SU-DHL-6 (cell line): Measurements from ENCODE around the gene EEF2.

ENCODE experiments used
- H2AFZ ChIP-seq: fragments of 200-600 bp; sonication (generic); 2 replicates; pipeline ENCODE4 v1.6.1; 2014; ENCODE audit warnings: low read depth, mild to moderate bottlenecking, moderate library complexity, mixed read lengths, antibody characterized with exemption, low read length; ENCODE audit not compliant: severe bottlenecking
- H3F3A ChIP-seq: fragments of 200-600 bp; shearing (Covaris generic); 2 replicates; pipeline ENCODE4 v1.6.0; 2016; ENCODE audit warnings: antibody characterized with exemption, mild to moderate bottlenecking; ENCODE audit not compliant: insufficient read depth
- H3K27ac ChIP-seq: fragments of 200-600 bp; sonication (generic); 2 replicates; pipeline ENCODE4 v1.5.1; 2016; ENCODE audit warnings: low read depth, mild to moderate bottlenecking, low read length, moderate library complexity, mixed read lengths
- H3K27me3 ChIP-seq: fragments of 200-600 bp; sonication (generic), shearing (Covaris generic); 2 replicates; pipeline ENCODE4 v1.6.0; 2014; ENCODE audit warnings: mild to moderate bottlenecking, low read length
- H3K36me3 ChIP-seq: fragments of 200-600 bp; sonication (generic); 2 replicates; pipeline ENCODE4 v1.6.1; 2014; ENCODE audit warnings: mild to moderate bottlenecking, low read length, mixed read lengths
- H3K4me2 ChIP-seq: fragments of 300-600, 200-600 bp; shearing (Covaris generic), sonication (generic); 2 replicates; pipeline ENCODE4 v1.6.0; 2014; ENCODE audit warnings: low read length, low read depth, mild to moderate bottlenecking; ENCODE audit not compliant: poor library complexity, severe bottlenecking
- H3K4me3 ChIP-seq: fragments of 200-600 bp; sonication (generic); 2 replicates; pipeline ENCODE4 v1.5.1; 2014; ENCODE audit warnings: antibody characterized with exemption, low read length, mild to moderate bottlenecking, mixed read lengths; ENCODE audit not compliant: insufficient read depth, poor library complexity, severe bottlenecking
- H3K79me2 ChIP-seq: fragments of 200-600 bp; sonication (generic); 2 replicates; pipeline ENCODE4 v1.6.1; 2014; ENCODE audit warnings: mild to moderate bottlenecking, low read length, moderate library complexity; ENCODE audit not compliant: insufficient read depth
- H3K9ac ChIP-seq: fragments of 200-600 bp; sonication (generic); 2 replicates; pipeline ENCODE4 v1.7.0; 2014; ENCODE audit warnings: mild to moderate bottlenecking, low read length
- H3K9me2 ChIP-seq: fragments of 200-600 bp; sonication (generic); replicated peaks from 2 replicates; pipeline ENCODE4 v1.6.1; 2014; ENCODE audit warnings: low read length; ENCODE audit not compliant: insufficient read depth
- H3K9me3 ChIP-seq: fragments of 200-600 bp; sonication (generic); 2 replicates; pipeline ENCODE4 v1.6.1; 2014; ENCODE audit warnings: low read length, mixed read lengths; ENCODE audit not compliant: insufficient read depth
- H4K20me1 ChIP-seq: fragments of 200-600 bp; sonication (generic); 2 replicates; pipeline ENCODE4 v1.6.1; 2014; ENCODE audit warnings: low read depth, mild to moderate bottlenecking, antibody characterized with exemption, low read length, moderate library complexity, mixed read lengths
- CTCF ChIP-seq: fragments of 200-600 bp; sonication (generic); IDR thresholded peaks from one replicate; pipeline ENCODE4 v1.5.1; 2017; ENCODE audit warnings: antibody characterized with exemption, mild to moderate bottlenecking, low read length, moderate library complexity; ENCODE audit not compliant: insufficient read depth, poor library complexity, severe bottlenecking
- EZH2phosphoT487 ChIP-seq: fragments of 200-600 bp; sonication (generic), shearing (Covaris generic); conservative IDR thresholded peaks from 2 replicates; pipeline ENCODE4 v1.6.1; 2018; ENCODE audit warnings: mild to moderate bottlenecking, antibody characterized with exemption, low read length, moderate library complexity, mixed read lengths

EEF2 gene

DNA sequence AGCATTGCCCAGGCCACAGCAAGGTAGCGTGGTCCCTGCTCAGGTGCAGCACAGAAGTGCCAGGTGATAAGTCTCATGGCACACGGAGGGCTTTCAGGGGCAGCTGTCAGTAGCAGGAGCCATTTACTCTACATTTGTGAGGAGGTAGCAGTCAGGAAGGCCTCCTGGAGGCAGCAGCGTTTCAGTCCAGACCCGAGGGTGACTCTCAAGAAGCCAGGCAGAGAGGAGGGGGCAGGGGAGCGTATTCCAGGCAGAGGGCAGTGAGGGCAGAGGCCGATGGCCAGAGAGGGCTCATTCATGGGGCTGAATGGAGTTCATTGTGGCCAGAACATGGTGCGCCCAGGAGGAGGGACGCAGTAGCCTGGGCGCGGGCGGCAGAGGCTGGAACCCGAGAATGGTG, 31.2 kb upstream of the EEF2 start:
- H3K9me2 ChIP-seq, result no peaks in the 10 kb centered on the region
- no peak overlapping the region for H3K9ac ChIP-seq
- H2AFZ ChIP-seq, result no peak overlapping the region
- no peaks in the 10 kb centered on the region for H4K20me1 ChIP-seq
- peaks cover 27% of the 10 kb centered on the region; the same call in 1 of the 2 replicates for H3K79me2 ChIP-seq
- no peaks in the 10 kb centered on the region for H3K27me3 ChIP-seq
- no peaks in the 10 kb centered on the region for H3K36me3 ChIP-seq
- no peak overlapping the region for H3K27ac ChIP-seq
- no peaks in the 10 kb centered on the region for H3F3A ChIP-seq
- H3K9me3 ChIP-seq, result no peaks in the 10 kb centered on the region
- no peak overlapping the region for H3K4me3 ChIP-seq
- no peak for TF ChIP-seq CTCF
- TF ChIP-seq EZH2phosphoT487, result no peak
- H3K4me2 ChIP-seq, result no peak overlapping the region

DNA sequence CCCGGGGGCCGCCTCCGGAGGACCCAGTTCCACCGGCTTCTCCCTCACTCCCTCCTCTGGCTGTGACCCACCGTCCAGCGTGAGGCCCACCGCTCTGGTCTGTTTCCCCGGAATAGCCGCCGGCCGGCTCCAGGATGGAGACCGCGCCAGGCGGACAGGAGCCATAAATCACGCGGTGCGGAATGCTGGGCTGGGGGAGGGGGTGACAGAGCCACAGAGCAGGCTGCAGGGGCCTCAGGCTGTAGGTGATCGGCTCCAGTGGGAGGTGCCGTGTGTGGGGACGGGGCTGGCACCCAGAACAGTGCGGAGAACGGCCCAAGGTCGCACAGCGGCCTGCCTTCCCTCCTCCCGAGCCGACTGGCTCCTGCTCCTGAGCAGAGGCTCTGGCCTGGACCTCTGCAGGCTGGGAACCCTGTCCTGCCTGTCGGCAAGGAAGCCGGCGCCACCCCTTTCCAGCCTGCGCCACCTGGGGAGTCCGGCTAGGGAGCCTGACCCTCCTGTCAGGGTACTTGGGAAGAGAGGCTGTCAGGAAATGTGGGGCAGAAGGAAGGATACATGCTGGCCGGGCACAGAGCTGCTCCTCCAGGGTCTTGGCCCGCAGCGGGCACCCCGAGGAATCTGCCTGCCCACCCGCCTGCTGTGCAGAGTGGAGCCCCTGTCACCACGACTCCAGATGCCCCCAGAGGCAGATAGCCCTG, 30.6 kb upstream of the EEF2 start:
- Histone ChIP-seq H3K79me2 (peaks cover 29% of the 10 kb centered on the region; the same call in 1 of the 2 replicates), H3K9me3 (no peaks in the 10 kb centered on the region), H3K27me3 (no peaks in the 10 kb centered on the region), H3K4me3 (no peak overlapping the region), H3K9ac (no peak overlapping the region), H3K4me2 (no peak overlapping the region), H3F3A (no peaks in the 10 kb centered on the region), H2AFZ (no peak overlapping the region), H3K27ac (no peak overlapping the region), H4K20me1 (no peaks in the 10 kb centered on the region), H3K9me2 (no peaks in the 10 kb centered on the region), H3K36me3 (no peaks in the 10 kb centered on the region)
- no peak for TF ChIP-seq EZH2phosphoT487
- no peak for TF ChIP-seq CTCF

DNA sequence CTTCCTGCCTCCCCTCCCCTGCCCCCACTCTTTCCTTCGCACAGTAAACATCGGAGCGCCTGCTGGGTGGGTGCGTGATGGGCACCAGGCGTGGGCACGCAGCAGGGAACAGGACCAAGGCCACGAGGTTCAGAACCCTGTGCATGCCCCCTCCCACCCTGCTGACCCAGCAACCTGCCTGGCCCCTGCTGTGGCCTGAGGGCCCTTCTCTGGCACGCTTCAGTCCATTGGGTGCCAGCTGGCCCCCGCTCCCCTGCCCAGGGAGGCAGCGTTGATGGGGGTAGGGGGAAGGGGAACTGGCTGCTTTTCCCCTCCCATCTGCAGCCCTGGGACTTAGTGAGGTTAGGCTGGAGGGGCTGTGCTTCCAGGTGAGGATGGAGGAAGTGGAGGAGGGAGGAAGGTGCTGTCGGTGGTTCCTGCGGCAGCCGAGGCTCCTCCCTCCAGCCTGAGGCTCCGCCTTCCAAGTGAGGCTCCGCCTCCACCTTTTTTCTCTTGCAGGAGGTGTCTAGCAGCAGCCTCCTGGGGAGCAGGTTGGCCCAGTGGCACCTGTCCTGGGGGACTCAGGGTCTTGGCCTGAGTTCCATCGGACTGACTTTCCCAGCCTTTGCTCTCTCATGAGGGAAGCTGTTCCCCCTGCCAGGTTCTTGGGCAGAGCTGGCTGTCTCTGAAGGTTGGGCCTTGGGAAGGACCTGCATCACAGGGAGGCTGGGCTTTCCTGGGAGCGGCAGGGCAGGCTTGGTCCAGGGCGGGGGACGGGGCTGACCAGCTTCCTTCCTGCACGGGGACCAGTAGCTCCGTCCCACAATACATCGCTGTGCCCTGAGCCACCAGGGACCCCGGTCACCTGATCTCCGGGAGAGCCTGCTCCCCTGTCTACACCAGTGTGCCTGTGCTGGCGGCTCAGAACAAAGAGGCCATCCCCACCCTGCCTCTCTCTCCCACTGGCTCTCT, 29.6 kb upstream of the EEF2 start:
- no peak overlapping the region for H3K4me3 ChIP-seq
- no peaks in the 10 kb centered on the region for H3K9me2 ChIP-seq
- TF ChIP-seq CTCF (no peak), EZH2phosphoT487 (no peak)
- H3K27me3 ChIP-seq, result no peaks in the 10 kb centered on the region
- no peak overlapping the region for H3K27ac ChIP-seq
- peaks cover 39% of the 10 kb centered on the region for H3K79me2 ChIP-seq
- no peak overlapping the region for H3K4me2 ChIP-seq
- H3K9ac ChIP-seq, result no peak overlapping the region
- H3K9me3 ChIP-seq, result no peaks in the 10 kb centered on the region
- H3F3A ChIP-seq, result no peaks in the 10 kb centered on the region
- no peak overlapping the region for H2AFZ ChIP-seq
- no peaks in the 10 kb centered on the region for H3K36me3 ChIP-seq
- no peaks in the 10 kb centered on the region for H4K20me1 ChIP-seq
